ENCODE data around the gene IRS1.

Gene IRS1

DNA sequence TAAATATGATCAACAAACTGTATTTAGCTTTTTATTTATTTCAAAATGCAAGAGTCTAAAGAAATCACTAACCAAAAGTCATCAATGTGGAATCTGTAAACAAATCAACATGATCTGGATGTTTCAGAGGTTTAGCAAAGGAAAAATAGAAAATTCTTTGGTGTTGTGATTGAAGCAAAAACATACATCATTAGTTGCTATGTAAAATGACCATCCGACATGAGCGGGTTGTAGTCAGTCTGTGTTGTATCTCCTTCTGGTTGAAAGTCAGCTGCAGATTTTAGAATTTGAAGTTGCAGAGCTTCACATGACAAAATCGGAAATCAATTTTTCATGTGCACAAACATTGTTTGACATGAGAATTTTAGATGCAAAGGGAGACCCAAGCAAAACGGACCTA is 63.2 kb downstream of the IRS1 start:
- Histone ChIP-seq H3K27me3 (ENCODE audit: control insufficient read depth, insufficient read depth, low read length) (no peaks in the 10 kb centered on the region), H3K4me1 (ENCODE audit: control insufficient read depth, insufficient read depth, low read length) (peaks cover 10% of the 10 kb centered on the region), H3K4me3 (ENCODE audit: low read depth, low read length) (no peak overlapping the region), H3K9ac (ENCODE audit: low read length) (no peak overlapping the region), H3K36me3 (ENCODE audit: control insufficient read depth, insufficient read depth, low read length) (peaks cover 5% of the 10 kb centered on the region; the same call in 1 of the 2 replicates), H3K27ac (ENCODE audit: low read depth, low read length) (no peak overlapping the region), H3K9me3 (ENCODE audit: control insufficient read depth, insufficient read depth, low read depth, low read length) (no peaks in the 10 kb centered on the region)

- Histone ChIP-seq H3K9me3 (ENCODE audit: control insufficient read depth, insufficient read depth, low read depth, low read length) (no peaks in the 10 kb centered on the region), H3K4me1 (ENCODE audit: control insufficient read depth, insufficient read depth, low read length) (peaks cover 6% of the 10 kb centered on the region), H3K27ac (ENCODE audit: low read depth, low read length) (no peak overlapping the region), H3K27me3 (ENCODE audit: control insufficient read depth, insufficient read depth, low read length) (no peaks in the 10 kb centered on the region), H3K9ac (ENCODE audit: low read length) (no peak overlapping the region), H3K4me3 (ENCODE audit: low read depth, low read length) (no peak overlapping the region), H3K36me3 (ENCODE audit: control insufficient read depth, insufficient read depth, low read length) (peaks cover 5% of the 10 kb centered on the region; the same call in 1 of the 2 replicates)
These were observed 65.6 kb downstream of the IRS1 start for GRCh38 chr2:226733927-226734564.

DNA sequence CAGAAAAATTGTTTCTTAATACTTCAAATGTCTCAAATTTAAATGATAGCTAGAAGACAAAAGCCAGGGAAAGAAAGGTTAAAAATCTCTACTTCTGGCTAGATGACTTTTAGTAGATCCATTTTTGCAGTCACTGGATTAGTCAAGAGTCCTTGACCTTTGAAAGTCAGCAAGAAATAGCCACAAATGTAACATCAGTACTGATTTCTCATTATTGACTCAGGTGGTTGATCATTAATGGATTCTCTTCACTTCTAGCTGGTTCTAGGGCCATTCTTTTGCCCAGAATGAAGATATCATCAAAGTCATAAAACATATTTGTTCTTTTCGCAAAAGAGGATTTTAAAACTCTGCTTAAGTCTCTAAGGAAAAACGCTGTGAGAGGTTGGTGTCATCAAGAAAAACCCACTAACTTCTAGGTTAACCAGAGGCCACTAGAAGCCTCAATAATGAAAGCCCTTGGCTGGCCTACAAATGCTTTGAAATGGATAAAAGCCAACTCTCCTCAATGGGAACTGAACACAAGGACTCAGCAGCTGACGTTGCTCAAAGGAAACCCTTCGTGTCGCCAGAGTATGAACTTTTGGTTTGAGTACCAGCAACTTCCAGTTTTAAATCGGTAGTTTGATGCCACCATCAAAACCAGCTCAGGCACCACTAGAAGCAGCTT is 66.3 kb downstream of the IRS1 start:
- peaks cover 5% of the 10 kb centered on the region; the same call in 1 of the 2 replicates for H3K36me3 ChIP-seq (ENCODE audit: control insufficient read depth, insufficient read depth, low read length)
- no peak overlapping the region for H3K4me3 ChIP-seq (ENCODE audit: low read depth, low read length)
- no peaks in the 10 kb centered on the region for H3K4me1 ChIP-seq (ENCODE audit: control insufficient read depth, insufficient read depth, low read length)
- no peaks in the 10 kb centered on the region for H3K27me3 ChIP-seq (ENCODE audit: control insufficient read depth, insufficient read depth, low read length)
- no peak overlapping the region for H3K9ac ChIP-seq (ENCODE audit: low read length)
- H3K9me3 ChIP-seq (ENCODE audit: control insufficient read depth, insufficient read depth, low read depth, low read length): no peaks in the 10 kb centered on the region
- no peak overlapping the region for H3K27ac ChIP-seq (ENCODE audit: low read depth, low read length)

- no peak overlapping the region for H3K9ac ChIP-seq (ENCODE audit: low read length)
- H3K27me3 ChIP-seq (ENCODE audit: control insufficient read depth, insufficient read depth, low read length): no peaks in the 10 kb centered on the region
- peaks cover 5% of the 10 kb centered on the region; the same call in 1 of the 2 replicates for H3K36me3 ChIP-seq (ENCODE audit: control insufficient read depth, insufficient read depth, low read length)
- no peaks in the 10 kb centered on the region for H3K9me3 ChIP-seq (ENCODE audit: control insufficient read depth, insufficient read depth, low read depth, low read length)
- H3K4me1 ChIP-seq (ENCODE audit: control insufficient read depth, insufficient read depth, low read length): no peaks in the 10 kb centered on the region
- no peak overlapping the region for H3K27ac ChIP-seq (ENCODE audit: low read depth, low read length)
- H3K4me3 ChIP-seq (ENCODE audit: low read depth, low read length): no peak overlapping the region
These were observed 67.0 kb downstream of the IRS1 start for GRCh38 chr2:226732478-226733188.

DNA sequence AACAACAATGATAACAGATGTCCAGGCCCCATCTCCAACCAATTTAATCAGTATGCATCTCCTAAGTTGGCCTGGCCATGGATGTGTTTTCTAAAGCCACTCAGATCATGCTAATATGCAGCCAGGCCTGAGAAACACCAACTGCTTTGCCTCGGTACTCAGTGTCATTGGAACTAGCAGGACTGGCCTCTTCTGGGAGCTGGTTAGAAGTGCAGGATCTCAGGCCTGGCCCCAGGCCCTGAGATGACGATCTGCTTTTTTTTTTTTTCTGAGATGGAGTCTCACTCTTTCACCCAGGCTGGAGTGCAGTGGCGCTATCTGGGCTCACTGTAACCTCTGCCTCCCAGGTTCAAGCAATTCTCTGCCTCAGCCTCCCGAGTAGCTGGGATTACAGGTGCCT is 69.1 kb downstream of the IRS1 start:
- no peak overlapping the region for H3K27ac ChIP-seq (ENCODE audit: low read depth, low read length)
- 0 out of 2 replicates have a peak, but pooled peaks cover under 1% of the 10 kb centered on the region for H3K36me3 ChIP-seq (ENCODE audit: control insufficient read depth, insufficient read depth, low read length)
- no peak overlapping the region for H3K9ac ChIP-seq (ENCODE audit: low read length)
- no peak overlapping the region for H3K4me3 ChIP-seq (ENCODE audit: low read depth, low read length)
- H3K4me1 ChIP-seq (ENCODE audit: control insufficient read depth, insufficient read depth, low read length): peaks cover 12% of the 10 kb centered on the region; the same call in 1 of the 2 replicates
- no peaks in the 10 kb centered on the region for H3K27me3 ChIP-seq (ENCODE audit: control insufficient read depth, insufficient read depth, low read length)
- H3K9me3 ChIP-seq (ENCODE audit: control insufficient read depth, insufficient read depth, low read depth, low read length): no peaks in the 10 kb centered on the region

GRCh38 chr2:226728996-226729395 is 70.6 kb downstream of the IRS1 start:
- no peaks in the 10 kb centered on the region for H3K9me3 ChIP-seq (ENCODE audit: control insufficient read depth, insufficient read depth, low read depth, low read length)
- H3K9ac ChIP-seq (ENCODE audit: low read length): no peak overlapping the region
- H3K36me3 ChIP-seq (ENCODE audit: control insufficient read depth, insufficient read depth, low read length): no peaks in the 10 kb centered on the region
- no peaks in the 10 kb centered on the region for H3K27me3 ChIP-seq (ENCODE audit: control insufficient read depth, insufficient read depth, low read length)
- no peak overlapping the region for H3K27ac ChIP-seq (ENCODE audit: low read depth, low read length)
- H3K4me1 ChIP-seq (ENCODE audit: control insufficient read depth, insufficient read depth, low read length): peaks cover 16% of the 10 kb centered on the region; the same call in 1 of the 2 replicates
- no peak overlapping the region for H3K4me3 ChIP-seq (ENCODE audit: low read depth, low read length)

DNA sequence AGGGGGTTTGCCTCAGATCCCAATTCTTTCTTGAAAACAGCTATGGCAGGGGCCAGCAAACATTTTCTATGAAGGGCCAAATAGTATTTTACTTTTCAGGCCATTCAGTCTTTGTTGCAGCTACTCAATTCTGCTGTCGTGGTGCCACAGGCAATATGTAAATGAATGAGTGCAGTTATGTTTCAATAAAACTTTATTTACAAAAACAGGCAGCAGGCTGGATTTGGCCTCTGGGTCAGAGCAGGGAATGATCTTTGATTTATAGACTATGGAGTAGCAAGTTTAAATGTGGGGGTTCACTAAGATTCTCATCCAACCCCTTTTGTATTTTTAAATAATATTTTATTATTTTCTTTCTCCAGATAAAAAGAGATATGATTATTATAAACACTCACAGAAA is 72.4 kb downstream of the IRS1 start:
- Histone ChIP-seq H3K27me3 (ENCODE audit: control insufficient read depth, insufficient read depth, low read length) (no peaks in the 10 kb centered on the region), H3K9me3 (ENCODE audit: control insufficient read depth, insufficient read depth, low read depth, low read length) (no peaks in the 10 kb centered on the region), H3K9ac (ENCODE audit: low read length) (no peak overlapping the region), H3K4me1 (ENCODE audit: control insufficient read depth, insufficient read depth, low read length) (peaks cover 16% of the 10 kb centered on the region; the same call in 1 of the 2 replicates), H3K27ac (ENCODE audit: low read depth, low read length) (no peak overlapping the region), H3K4me3 (ENCODE audit: low read depth, low read length) (no peak overlapping the region), H3K36me3 (ENCODE audit: control insufficient read depth, insufficient read depth, low read length) (no peaks in the 10 kb centered on the region)

DNA sequence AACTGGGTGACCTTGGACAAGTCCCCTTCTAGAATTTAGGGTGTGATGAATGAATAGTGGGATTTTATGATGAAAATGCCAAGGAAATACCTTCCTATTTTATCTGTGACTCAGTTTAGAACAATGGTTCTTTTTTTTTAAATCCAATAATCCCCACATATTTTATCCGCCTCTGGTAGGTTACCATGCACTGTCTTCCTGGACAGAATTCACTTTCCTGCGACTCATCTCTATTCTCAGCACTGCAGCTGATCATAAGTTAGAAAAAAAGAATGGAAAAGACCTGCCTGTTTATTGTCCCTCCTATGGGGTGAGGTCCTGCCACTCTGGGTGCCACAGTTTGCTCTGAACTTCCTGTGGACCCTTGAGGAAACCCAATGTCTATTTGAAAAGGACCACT is 73.1 kb downstream of the IRS1 start:
- H3K4me1 ChIP-seq (ENCODE audit: control insufficient read depth, insufficient read depth, low read length): peaks cover 16% of the 10 kb centered on the region; the same call in 1 of the 2 replicates
- H3K9me3 ChIP-seq (ENCODE audit: control insufficient read depth, insufficient read depth, low read depth, low read length): no peaks in the 10 kb centered on the region
- H3K27me3 ChIP-seq (ENCODE audit: control insufficient read depth, insufficient read depth, low read length): no peaks in the 10 kb centered on the region
- no peaks in the 10 kb centered on the region for H3K36me3 ChIP-seq (ENCODE audit: control insufficient read depth, insufficient read depth, low read length)
- H3K27ac ChIP-seq (ENCODE audit: low read depth, low read length): no peak overlapping the region
- H3K4me3 ChIP-seq (ENCODE audit: low read depth, low read length): no peak overlapping the region
- H3K9ac ChIP-seq (ENCODE audit: low read length): no peak overlapping the region

- peaks cover 16% of the 10 kb centered on the region; the same call in 1 of the 2 replicates for H3K4me1 ChIP-seq (ENCODE audit: control insufficient read depth, insufficient read depth, low read length)
These were observed 74.3 kb downstream of the IRS1 start for GRCh38 chr2:226725126-226725860.

DNA sequence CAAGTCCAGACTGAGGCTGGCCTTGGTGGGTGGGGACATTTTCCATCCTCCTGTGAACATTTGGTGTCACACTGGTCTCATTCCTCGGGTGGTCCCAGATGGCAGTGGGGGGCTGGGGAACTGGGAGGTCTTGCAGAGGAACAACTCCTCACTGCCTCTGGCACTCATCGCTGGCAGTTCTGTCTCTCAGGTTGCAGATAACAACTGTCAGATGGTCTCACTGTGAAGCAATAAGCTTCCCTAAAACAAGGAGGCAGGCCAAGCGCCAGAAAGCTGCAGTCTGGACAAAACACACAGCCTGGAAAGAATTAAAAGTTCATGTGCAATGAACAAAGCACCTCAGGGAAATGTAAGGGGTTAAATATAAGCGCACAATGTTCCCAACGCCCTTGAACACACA is 78.1 kb downstream of the IRS1 start:
- H3K9me3 ChIP-seq (ENCODE audit: control insufficient read depth, insufficient read depth, low read depth, low read length): no peaks in the 10 kb centered on the region
- no peaks in the 10 kb centered on the region for H3K36me3 ChIP-seq (ENCODE audit: control insufficient read depth, insufficient read depth, low read length)
- H3K4me3 ChIP-seq (ENCODE audit: low read depth, low read length): no peak overlapping the region
- H3K27me3 ChIP-seq (ENCODE audit: control insufficient read depth, insufficient read depth, low read length): no peaks in the 10 kb centered on the region
- peaks cover 11% of the 10 kb centered on the region; the same call in 1 of the 2 replicates for H3K4me1 ChIP-seq (ENCODE audit: control insufficient read depth, insufficient read depth, low read length)
- no peak overlapping the region for H3K9ac ChIP-seq (ENCODE audit: low read length)
- H3K27ac ChIP-seq (ENCODE audit: low read depth, low read length): no peak overlapping the region

More at GRCh38 chr2:226725126-226725860, 74.3 kb downstream of the IRS1 start:
- no peaks in the 10 kb centered on the region for H3K27me3 ChIP-seq (ENCODE audit: control insufficient read depth, insufficient read depth, low read length)
- H3K9ac ChIP-seq (ENCODE audit: low read length): no peak overlapping the region
- H3K9me3 ChIP-seq (ENCODE audit: control insufficient read depth, insufficient read depth, low read depth, low read length): no peaks in the 10 kb centered on the region
- no peak overlapping the region for H3K27ac ChIP-seq (ENCODE audit: low read depth, low read length)
- no peaks in the 10 kb centered on the region for H3K36me3 ChIP-seq (ENCODE audit: control insufficient read depth, insufficient read depth, low read length)
- H3K4me3 ChIP-seq (ENCODE audit: low read depth, low read length): no peak overlapping the region

Data from HUES6 (cell line).